ENCODE data around the gene SCD5.

SCD5 gene

GRCh38 chr4:82758701-82759685 lies 39.6 kb downstream of the SCD5 start:
- DNase-seq = no peak

- DNase-seq = no peak
These were observed 42.5 kb downstream of the SCD5 start for GRCh38 chr4:82756061-82756460.

GRCh38 chr4:82755650-82756049 lies 42.9 kb downstream of the SCD5 start:
- DNase-seq = no peak

GRCh38 chr4:82754513-82755165 lies 44.0 kb downstream of the SCD5 start:
- no peak for DNase-seq

GRCh38 chr4:82753725-82754410 lies 44.7 kb downstream of the SCD5 start:
- DNase-seq = no peak

GRCh38 chr4:82753238-82753637 lies 45.4 kb downstream of the SCD5 start:
- no peak for DNase-seq

GRCh38 chr4:82748810-82749470 lies 49.7 kb downstream of the SCD5 start:
- DNase-seq = no peak

- no peak for DNase-seq
These were observed 50.7 kb downstream of the SCD5 start for GRCh38 chr4:82747686-82748575.

GRCh38 chr4:82746705-82747574 lies 51.7 kb downstream of the SCD5 start:
- no peak for DNase-seq

GRCh38 chr4:82745173-82745842 lies 53.3 kb downstream of the SCD5 start:
- DNase-seq = no peak

GRCh38 chr4:82744284-82744968 lies 54.2 kb downstream of the SCD5 start:
- DNase-seq = no peak

- no peak for DNase-seq
These were observed 57.4 kb downstream of the SCD5 start for GRCh38 chr4:82741188-82741587.

GRCh38 chr4:82739287-82740190 lies 59.1 kb downstream of the SCD5 start:
- DNase-seq = peak; percentile 7 to 58

- no peak for DNase-seq
These were observed 61.2 kb downstream of the SCD5 start for GRCh38 chr4:82737354-82737753.

GRCh38 chr4:82733636-82734035 lies 65.0 kb downstream of the SCD5 start:
- DNase-seq = no peak

GRCh38 chr4:82728301-82728700 lies 70.3 kb downstream of the SCD5 start:
- no peak for DNase-seq

- no peak for DNase-seq
These were observed 72.0 kb downstream of the SCD5 start for GRCh38 chr4:82726596-82726995.

GRCh38 chr4:82721819-82722423 lies 76.7 kb downstream of the SCD5 start:
- DNase-seq = peak in 1 of 2 experiments; percentile 6
